SH-SY5Y (cell line): ENCODE measurements around the gene KCNQ5.

Source experiments
- GATA2 ChIP-seq: IDR thresholded peaks from 2 replicates; pipeline ENCODE4 v1.6.1; 2011; ENCODE audit warnings: mild to moderate bottlenecking, low read depth, low read length
- GATA3 ChIP-seq: IDR thresholded peaks from 2 replicates; pipeline ENCODE4 v1.6.1; 2011; ENCODE audit warnings: low read depth, mild to moderate bottlenecking, low read length, moderate library complexity

- TF ChIP-seq GATA2, result no peak
- no peak for TF ChIP-seq GATA3
Measured at GRCh38 chr6:73032586-73032985, 410.7 kb downstream of the KCNQ5 start.
